CD14-positive monocyte (primary cell): Measurements from ENCODE around the gene KMT2D. TPM values are rescaled to one million over a fixed set of nuclear protein-coding genes. Genes with fewer than 3 reads are reported as not detected.

Experiments used
- DNase-seq, 3 donors: peaks; one replicate each; pipeline ENCODE4 v3.0.0-alpha.2; 2011 to 2022
- H2AFZ ChIP-seq: 2 replicates; pipeline ENCODE4 v1.6.0; 2012; ENCODE audit warnings: mild to moderate bottlenecking, low read depth, low read length, inconsistent platforms; ENCODE audit not compliant: insufficient read depth, poor library complexity, severe bottlenecking
- H3K27ac ChIP-seq, 2 donors: 1 replicate in 1 of 2; 2 replicates in 1 of 2; pipeline ENCODE4 v1.5.1; 2012 to 2013; ENCODE audit warnings: low read length in 2 of 2, control low read depth in 1 of 2, inconsistent platforms in 1 of 2, low read depth in 1 of 2, mild to moderate bottlenecking in 1 of 2
- H3K27me3 ChIP-seq, 2 donors: one replicate each; pipeline versions ENCODE4 v1.6.0 to v1.6.1; 2011 to 2013; ENCODE audit warnings: low read length in 2 of 2; ENCODE audit not compliant: control insufficient read depth in 2 of 2, insufficient read depth in 2 of 2
- H3K36me3 ChIP-seq, 2 donors: replicated peaks in 1 of 2; 1 replicate in 1 of 2; 2 replicates in 1 of 2; pipeline versions ENCODE4 v1.5.1 to v1.6.1; 2012 to 2013; ENCODE audit warnings: low read length in 2 of 2, control low read depth in 1 of 2, inconsistent platforms in 1 of 2, mild to moderate bottlenecking in 1 of 2; ENCODE audit not compliant: insufficient read depth in 2 of 2, control insufficient read depth in 1 of 2
- H3K4me1 ChIP-seq, 2 donors: 1 replicate in 1 of 2; 2 replicates in 1 of 2; pipeline versions ENCODE4 v1.5.1 to v1.6.1; 2012 to 2013; ENCODE audit warnings: low read length in 2 of 2, control low read depth in 1 of 2, inconsistent platforms in 1 of 2, mild to moderate bottlenecking in 1 of 2, moderate library complexity in 1 of 2; ENCODE audit not compliant: insufficient read depth in 2 of 2, control insufficient read depth in 1 of 2
- H3K4me2 ChIP-seq: replicated peaks from 2 replicates; pipeline ENCODE3; 2012; ENCODE audit warnings: low read length, moderate library complexity, mild to moderate bottlenecking; ENCODE audit not compliant: poor library complexity, severe bottlenecking; ENCODE audit errors: extremely low read depth
- H3K4me3 ChIP-seq, 3 experiments: fragments of 200-600 bp in 1 of 3; sonication (generic) in 1 of 3; replicated peaks in 1 of 3; 1 replicate in 2 of 3; 2 replicates in 1 of 3; pipeline ENCODE4 v1.5.1; 2011 to 2013; ENCODE audit warnings: low read length in 3 of 3, mild to moderate bottlenecking in 3 of 3, control low read depth in 2 of 3, low read depth in 2 of 3, inconsistent platforms in 1 of 3, moderate library complexity in 1 of 3
- H3K79me2 ChIP-seq: 2 replicates; pipeline ENCODE4 v1.6.0; 2012; ENCODE audit warnings: mild to moderate bottlenecking, control low read depth, inconsistent platforms, low read length, moderate library complexity; ENCODE audit not compliant: insufficient read depth
- H3K9ac ChIP-seq: 2 replicates; pipeline ENCODE4 v1.6.0; 2017; ENCODE audit warnings: low read length, mild to moderate bottlenecking; ENCODE audit not compliant: insufficient read depth, poor library complexity, severe bottlenecking
- H3K9me3 ChIP-seq, 2 donors: replicated peaks in 1 of 2; 1 replicate in 1 of 2; 2 replicates in 1 of 2; pipeline versions ENCODE4 v1.5.1 to v1.6.1; 2012 to 2013; ENCODE audit warnings: low read length in 2 of 2, control low read depth in 1 of 2; ENCODE audit not compliant: control insufficient read depth in 1 of 2, insufficient read depth in 1 of 2
- H4K20me1 ChIP-seq: 2 replicates; pipeline ENCODE4 v1.6.0; 2012; ENCODE audit warnings: mild to moderate bottlenecking, low read length, control low read depth, moderate library complexity; ENCODE audit not compliant: insufficient read depth
- H3K27ac Mint-ChIP-seq, 7 donors: one replicate each; pipeline ENCODE4 v1.8.0; 2020; ENCODE audit warnings: mild to moderate bottlenecking in 7 of 7, mixed read lengths in 7 of 7, moderate library complexity in 6 of 7, inconsistent platforms in 2 of 7
- H3K27me3 Mint-ChIP-seq, 3 donors: one replicate each; pipeline ENCODE4 v1.8.0; 2021 to 2022; ENCODE audit warnings: low read depth in 3 of 3, mild to moderate bottlenecking in 3 of 3, mixed read lengths in 3 of 3, moderate library complexity in 3 of 3, inconsistent platforms in 1 of 3
- H3K36me3 Mint-ChIP-seq, 2 donors: one replicate each; pipeline ENCODE4 v1.8.0; 2020; ENCODE audit warnings: mixed read lengths in 2 of 2, inconsistent platforms in 1 of 2, mild to moderate bottlenecking in 1 of 2
- H3K4me1 Mint-ChIP-seq: one replicate; pipeline ENCODE4 v1.8.0; 2020; ENCODE audit warnings: mild to moderate bottlenecking, mixed read lengths
- H3K4me3 Mint-ChIP-seq, 2 donors: one replicate each; pipeline ENCODE4 v1.8.0; 2020; ENCODE audit warnings: mild to moderate bottlenecking in 2 of 2, mixed read lengths in 2 of 2, moderate library complexity in 1 of 2
- H3K9me3 Mint-ChIP-seq, 7 donors: one replicate each; pipeline ENCODE4 v1.8.0; 2020 to 2022; ENCODE audit warnings: mixed read lengths in 7 of 7, mild to moderate bottlenecking in 6 of 7, moderate library complexity in 6 of 7, inconsistent platforms in 2 of 7
- WGBS: methylation state at CpG from one replicate; pipeline ENCODE4 v1.1.5; 2013; ENCODE audit warnings: missing lambda C conversion rate; ENCODE audit not compliant: insufficient coverage; 5-methylcytosine and 5-hydroxymethylcytosine counted together
- intact Hi-C, 2 donors: fragments of 100-400 bp; cut with micrococcal nuclease; formaldehyde crosslinking; loops; one replicate each; pipeline versions ENCODE4 v1.15.0 to v1.15.1; 2023
- polyA plus RNA-seq, 3 donors: library from polyadenylated mRNA; depleted of rRNA in 1 of 3; unstranded in 2 of 3; stranded (reverse) in 1 of 3; fragments of 300-500 nt in 2 of 3; fragments of >200 nt in 1 of 3; fragmentation: Illumina TruSeq in 2 of 3; gene quantifications; 1 replicate in 2 of 3; 2 replicates in 1 of 3; pipeline ENCODE4 v1.2.3, GENCODE V29; 2012 to 2021
- TF ChIP-seq, protein P1 (sequence below): fragments of 200-600 bp; IDR thresholded peaks from one replicate; pipeline ENCODE4 v1.8.0; 2022; ENCODE audit warnings: antibody characterized with exemption, mild to moderate bottlenecking

Gene KMT2D
- polyA plus RNA-seq, 3 donors: 1.2 to 66.9 (median 2.7) TPM

DNA sequence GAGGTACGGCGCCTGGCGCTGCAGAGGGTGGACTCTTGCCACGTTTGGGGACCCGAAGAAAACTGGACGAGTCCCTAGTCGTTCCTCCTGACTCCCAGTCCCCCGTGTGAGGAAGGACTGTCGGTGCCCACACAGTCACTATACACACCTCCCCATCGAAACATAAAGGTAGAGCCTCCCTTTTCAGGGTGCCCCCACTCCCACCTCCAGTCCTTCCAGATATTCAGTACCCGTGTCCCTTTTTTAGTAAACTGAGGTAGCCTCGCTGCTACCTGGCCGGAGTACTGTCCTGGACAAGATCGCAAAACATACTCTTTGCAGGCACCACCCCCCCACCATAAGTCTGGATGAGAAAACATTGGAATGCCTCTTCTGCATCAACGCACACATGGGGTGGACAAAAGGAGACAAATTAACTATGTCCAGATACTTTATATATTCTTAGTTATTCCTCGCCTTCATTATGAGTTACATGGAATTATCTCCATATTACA is 610 bp upstream of the KMT2D start:
- intact Hi-C loops: loop anchor here in 1 of 2 donors (5.0 to 10.0 kb wide), 2 partner anchors 36 to 284 kb away; partner anchors contain the start of gene DNAJC22
- Histone ChIP-seq H3K79me2 (peaks cover 50% of the 10 kb centered on the region), H3K9ac (peak overlapping the region; percentile 93), H3K36me3 (no peaks in the 10 kb centered on the region), H4K20me1 (peaks cover 30% of the 10 kb centered on the region), H3K4me1 (peaks cover 37 to 40% of the 10 kb centered on the region in 2 donors), H3K9me3 (no peaks in the 10 kb centered on the region), H3K4me2 (peak overlapping the region; percentile 98), H2AFZ (peak overlapping the region; percentile 96), H3K27me3 (no peaks in the 10 kb centered on the region), H3K4me3 (peak overlapping the region; percentile 75 to 97 (median 92)), H3K27ac (peak overlapping the region in 1 of 2 donors; percentile 92)
- 4% methylated on average over 13 of the region's 16 CpGs for WGBS
- Mint-ChIP-seq H3K9me3 (no peaks in the 10 kb centered on the region), H3K4me1 (peaks cover 44% of the 10 kb centered on the region), H3K27ac (peak overlapping the region; percentile 32 to 99 (median 97)), H3K36me3 (peaks cover 0 to 5% of the 10 kb centered on the region in 2 donors), H3K27me3 (no peaks in the 10 kb centered on the region), H3K4me3 (peak overlapping the region; percentile 90 to 95)
- DNase-seq: no peak
- TF ChIP-seq, protein P1, sequence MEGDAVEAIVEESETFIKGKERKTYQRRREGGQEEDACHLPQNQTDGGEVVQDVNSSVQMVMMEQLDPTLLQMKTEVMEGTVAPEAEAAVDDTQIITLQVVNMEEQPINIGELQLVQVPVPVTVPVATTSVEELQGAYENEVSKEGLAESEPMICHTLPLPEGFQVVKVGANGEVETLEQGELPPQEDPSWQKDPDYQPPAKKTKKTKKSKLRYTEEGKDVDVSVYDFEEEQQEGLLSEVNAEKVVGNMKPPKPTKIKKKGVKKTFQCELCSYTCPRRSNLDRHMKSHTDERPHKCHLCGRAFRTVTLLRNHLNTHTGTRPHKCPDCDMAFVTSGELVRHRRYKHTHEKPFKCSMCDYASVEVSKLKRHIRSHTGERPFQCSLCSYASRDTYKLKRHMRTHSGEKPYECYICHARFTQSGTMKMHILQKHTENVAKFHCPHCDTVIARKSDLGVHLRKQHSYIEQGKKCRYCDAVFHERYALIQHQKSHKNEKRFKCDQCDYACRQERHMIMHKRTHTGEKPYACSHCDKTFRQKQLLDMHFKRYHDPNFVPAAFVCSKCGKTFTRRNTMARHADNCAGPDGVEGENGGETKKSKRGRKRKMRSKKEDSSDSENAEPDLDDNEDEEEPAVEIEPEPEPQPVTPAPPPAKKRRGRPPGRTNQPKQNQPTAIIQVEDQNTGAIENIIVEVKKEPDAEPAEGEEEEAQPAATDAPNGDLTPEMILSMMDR: no peak

DNA sequence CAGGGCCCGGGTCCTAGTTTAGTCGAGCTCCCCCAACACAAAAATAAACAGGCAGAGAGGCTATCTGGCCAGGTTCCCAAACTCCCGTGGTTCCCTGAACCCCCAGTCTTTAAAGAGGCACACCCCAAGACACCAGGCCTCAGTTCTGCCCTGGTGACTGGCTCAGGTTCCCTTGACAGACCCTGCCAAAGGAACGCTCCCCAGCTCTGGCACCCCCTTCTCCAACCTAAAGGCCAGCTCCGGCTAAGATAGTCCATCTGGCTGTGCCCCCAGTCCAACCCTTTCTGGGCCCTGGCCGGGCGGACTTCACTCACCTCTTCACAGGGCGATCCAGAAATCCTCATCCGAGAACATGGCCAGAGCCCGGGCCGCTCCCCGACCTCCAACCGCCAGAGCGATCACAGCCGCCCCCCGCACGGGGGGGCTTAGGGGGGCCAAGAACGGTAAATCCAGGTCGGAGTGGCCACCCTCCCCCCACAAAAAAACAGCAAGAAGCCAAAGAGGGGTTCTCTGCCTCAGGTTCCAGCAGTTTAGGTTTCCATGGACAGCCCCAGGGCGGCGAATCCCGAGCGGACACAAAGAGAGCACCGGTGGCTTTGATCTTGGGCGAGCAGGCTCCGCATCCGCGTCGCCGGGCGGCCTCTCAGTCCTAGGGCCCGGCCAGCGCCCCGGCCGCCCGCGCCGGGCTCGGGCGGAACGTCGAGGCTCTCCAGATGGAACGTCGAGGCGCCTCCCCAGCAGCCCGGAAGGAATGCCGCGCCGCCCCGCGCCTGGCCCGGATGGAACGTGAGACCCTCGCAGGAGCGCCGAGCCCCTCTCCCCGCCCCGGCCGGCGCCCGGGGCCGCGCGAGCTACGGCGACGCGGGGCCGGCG is 1.1 kb downstream of the KMT2D start:
- TF ChIP-seq, protein P1: no peak
- peaks cover 10 to 18% of the 10 kb centered on the region in 2 donors for H3K36me3 Mint-ChIP-seq
- H3K36me3 ChIP-seq: peaks cover 5 to 8% of the 10 kb centered on the region in 2 donors
- H3K27me3 ChIP-seq: no peaks in the 10 kb centered on the region
- peaks cover 0 to 1% (median 0%) of the 10 kb centered on the region in 3 donors for H3K27me3 Mint-ChIP-seq
- H3K9me3 ChIP-seq: no peaks in the 10 kb centered on the region
- H3K9ac ChIP-seq: peak overlapping the region; percentile 93
- H2AFZ ChIP-seq: peak overlapping the region; percentile 96
- H3K4me1 ChIP-seq: peaks cover 46 to 50% of the 10 kb centered on the region in 2 donors
- no peaks in the 10 kb centered on the region for H3K9me3 Mint-ChIP-seq
- peaks cover 44% of the 10 kb centered on the region for H4K20me1 ChIP-seq
- H3K4me3 ChIP-seq: peak overlapping the region; percentile 75 to 97 (median 92)
- H3K79me2 ChIP-seq: peaks cover 66% of the 10 kb centered on the region
- peak overlapping the region; percentile 66 to 92 for H3K27ac ChIP-seq
- H3K27ac Mint-ChIP-seq: peak overlapping the region; percentile 86 to 96 (median 93)
- intact Hi-C loops: loop anchor here (5.0 to 10.0 kb wide), 4 partner anchors 38 to 285 kb away; partner anchors contain the start of genes PRKAG1 (in 2 of the 2), DNAJC22 (in 1 of the 2) and TUBA1B (in 1 of the 2)
- under 1% methylated on average over 58 of the region's 70 CpGs for WGBS
- H3K4me1 Mint-ChIP-seq: peaks cover 60% of the 10 kb centered on the region
- no peak for DNase-seq
- peak overlapping the region; percentile 96 to 97 for H3K4me3 Mint-ChIP-seq
- peak overlapping the region; percentile 98 for H3K4me2 ChIP-seq
